SK-N-SH (cell line): Measurements from ENCODE around the gene DNAH11. TPM values are rescaled to one million over a fixed set of nuclear protein-coding genes. Genes with fewer than 3 reads are reported as not detected.

ENCODE experiments used
- CTCF ChIA-PET: fragments of 300-600, 350-600 bp; formaldehyde crosslinking; extraction: SDS; loops from one replicate; lab custom pipeline; 2021; lab: Yijun Ruan, JAX
- POLR2A ChIA-PET: fragments of 350-600 bp; sonication (Branson Sonifier 250); formaldehyde crosslinking; extraction: SDS; loops from one replicate; lab custom pipeline; 2020; ENCODE audit warnings: antibody characterized with exemption, inconsistent platforms; lab: Yijun Ruan, JAX
- DNase-seq: peaks from one replicate; pipeline ENCODE4 v3.0.0; 2012
- H2AFZ ChIP-seq: fragments of 200-600 bp; sonication (generic); 2 replicates; pipeline ENCODE4 v1.8.1; 2016; ENCODE audit warnings: antibody characterized with exemption, mild to moderate bottlenecking, low read depth
- H3F3A ChIP-seq: fragments of 200-600 bp; sonication (generic); replicated peaks from 2 replicates; pipeline ENCODE3; 2016; ENCODE audit warnings: antibody characterized with exemption, mild to moderate bottlenecking; ENCODE audit not compliant: insufficient read depth
- H3K27ac ChIP-seq, 2 experiments: fragments of 200-500 bp in 1 of 2; fragments of 200-600 bp in 1 of 2; sonication (Bioruptor generic) in 1 of 2; sonication (generic), shearing (Covaris generic) in 1 of 2; 2 replicates each; pipeline versions ENCODE4 v1.5.1 to v1.6.1; 2014 to 2016; ENCODE audit warnings: low read depth in 2 of 2, inconsistent platforms in 1 of 2, low read length in 1 of 2, mild to moderate bottlenecking in 1 of 2, mixed read lengths in 1 of 2
- H3K27me3 ChIP-seq: fragments of 200-600 bp; sonication (generic), shearing (Covaris generic); 2 replicates; pipeline ENCODE4 v1.6.1; 2016; ENCODE audit warnings: mixed run types; ENCODE audit not compliant: insufficient read depth
- H3K36me3 ChIP-seq, 2 experiments: fragments of 200-500 bp in 1 of 2; fragments of 200-600 bp in 1 of 2; sonication (Bioruptor generic) in 1 of 2; sonication (generic) in 1 of 2; replicated peaks in 1 of 2; 2 replicates each; pipeline versions ENCODE3 to v1.5.1; 2014 to 2016; ENCODE audit warnings: low read length in 1 of 2, mild to moderate bottlenecking in 1 of 2; ENCODE audit not compliant: insufficient read depth in 2 of 2, control insufficient read depth in 1 of 2
- H3K4me1 ChIP-seq, 2 experiments: fragments of 200-500 bp in 1 of 2; fragments of 200-600 bp in 1 of 2; sonication (Bioruptor generic) in 1 of 2; sonication (generic), shearing (Covaris generic) in 1 of 2; 2 replicates each; pipeline versions ENCODE4 v1.5.1 to v1.6.1; 2014 to 2016; ENCODE audit warnings: low read depth in 1 of 2, low read length in 1 of 2, mixed run types in 1 of 2; ENCODE audit not compliant: insufficient read depth in 2 of 2, control insufficient read depth in 1 of 2
- H3K4me2 ChIP-seq: fragments of 200-600 bp; sonication (generic), shearing (Covaris generic); 2 replicates; pipeline ENCODE4 v1.6.1; 2017; ENCODE audit warnings: mixed run types
- H3K4me3 ChIP-seq, 2 experiments: fragments of 200-500 bp in 1 of 2; fragments of 200-600 bp in 1 of 2; sonication (Bioruptor generic) in 1 of 2; sonication (generic), shearing (Covaris generic) in 1 of 2; 2 replicates each; pipeline versions ENCODE4 v1.5.1 to v1.8.1; 2014 to 2016; ENCODE audit warnings: low read depth in 2 of 2, inconsistent platforms in 1 of 2, low read length in 1 of 2, mild to moderate bottlenecking in 1 of 2, mixed read lengths in 1 of 2, moderate library complexity in 1 of 2
- H3K79me2 ChIP-seq: fragments of 200-600 bp; sonication (generic); 2 replicates; pipeline ENCODE4 v1.8.1; 2017; ENCODE audit warnings: mild to moderate bottlenecking; ENCODE audit not compliant: insufficient read depth
- H3K9ac ChIP-seq: fragments of 200-600 bp; sonication (generic); 2 replicates; pipeline ENCODE4 v1.6.1; 2017; ENCODE audit warnings: mixed run types
- H3K9me2 ChIP-seq: fragments of 200-600 bp; sonication (generic); 2 replicates; pipeline ENCODE4 v1.6.1; 2017; ENCODE audit warnings: mixed run types
- H3K9me3 ChIP-seq: fragments of 200-600 bp; sonication (generic); 2 replicates; pipeline ENCODE4 v1.6.1; 2017; ENCODE audit warnings: mixed run types, mild to moderate bottlenecking, moderate library complexity
- H4K20me1 ChIP-seq: fragments of 200-600 bp; sonication (generic); 2 replicates; pipeline ENCODE4 v1.6.1; 2017; ENCODE audit warnings: mild to moderate bottlenecking, mixed run types; ENCODE audit not compliant: insufficient read depth
- ELF1 ChIP-seq: IDR thresholded peaks from 2 replicates; pipeline ENCODE4 v1.4.0; 2012
- EP300 ChIP-seq, 2 experiments: IDR thresholded peaks; 2 replicates each; pipeline versions ENCODE4 v1.4.0 to v1.6.1; 2012; ENCODE audit warnings: borderline replicate concordance in 1 of 2, low read depth in 1 of 2, low read length in 1 of 2
- EZH2phosphoT487 ChIP-seq: fragments of 200-600 bp; sonication (generic); IDR thresholded peaks from 2 replicates; pipeline ENCODE4 v1.6.1; 2017; ENCODE audit warnings: low read depth, mixed run types, mild to moderate bottlenecking, antibody characterized with exemption, moderate library complexity, borderline replicate concordance
- FOXJ3 ChIP-seq: sonication (generic); formaldehyde crosslinking; IDR thresholded peaks from 2 replicates; pipeline ENCODE4 v1.5.1; 2020; ENCODE audit warnings: mild to moderate bottlenecking, missing genetic modification reagents
- GABPA ChIP-seq: IDR thresholded peaks from 2 replicates; pipeline ENCODE4 v1.4.0; 2012; ENCODE audit warnings: low read depth, mild to moderate bottlenecking
- GATA2 ChIP-seq: sonication (generic); formaldehyde crosslinking; IDR thresholded peaks from 2 replicates; pipeline ENCODE4 v1.5.0; 2020; ENCODE audit warnings: mild to moderate bottlenecking, missing genetic modification reagents
- NRF1 ChIP-seq: IDR thresholded peaks from 2 replicates; pipeline ENCODE4 v1.6.1; 2012; ENCODE audit warnings: low read depth, mild to moderate bottlenecking, low read length
- RAD21 ChIP-seq: IDR thresholded peaks from 2 replicates; pipeline ENCODE4 v1.6.1; 2012; ENCODE audit warnings: mild to moderate bottlenecking, low read length
- RXRA ChIP-seq: IDR thresholded peaks from 2 replicates; pipeline ENCODE4 v1.4.0; 2012; ENCODE audit warnings: low read depth, mild to moderate bottlenecking, borderline replicate concordance
- SIN3A ChIP-seq: IDR thresholded peaks from 2 replicates; pipeline ENCODE4 v1.6.1; 2012; ENCODE audit warnings: low read depth, mild to moderate bottlenecking, low read length, moderate library complexity, borderline replicate concordance
- TEAD4 ChIP-seq: IDR thresholded peaks from 2 replicates; pipeline ENCODE4 v1.4.0; 2012; ENCODE audit warnings: mild to moderate bottlenecking, borderline replicate concordance; ENCODE audit not compliant: insufficient read depth
- WGBS: methylation state at CpG from one replicate; pipeline ENCODE4 v1.1.6; 2017; ENCODE audit warnings: low lambda C conversion rate; 5-methylcytosine and 5-hydroxymethylcytosine counted together
- polyA plus RNA-seq, 3 experiments: library from polyadenylated mRNA; depleted of rRNA; stranded (reverse); fragments of >200 nt; gene quantifications; 2 replicates each; pipeline ENCODE4 v1.2.3, GENCODE V29; 2012
- TF ChIP-seq, protein P1 (sequence below): fragments of 200-600 bp; sonication (generic); IDR thresholded peaks from 2 replicates; pipeline ENCODE4 v1.6.1; 2017; ENCODE audit warnings: antibody characterized with exemption, mild to moderate bottlenecking, moderate library complexity
- TF ChIP-seq, protein P2 (sequence below): fragments of 150-350 bp; IDR thresholded peaks from 2 replicates; pipeline ENCODE4 v1.6.1; 2017; ENCODE audit warnings: antibody characterized with exemption, low read length, low read depth, borderline replicate concordance
- TF ChIP-seq, protein P3 (sequence below): fragments of 150-350 bp; IDR thresholded peaks from 2 replicates; pipeline ENCODE4 v1.6.1; 2016; ENCODE audit warnings: mild to moderate bottlenecking, low read depth, low read length
- TF ChIP-seq, protein P4 (sequence below): IDR thresholded peaks from 2 replicates; pipeline ENCODE4 v1.4.0; 2012; ENCODE audit warnings: low read depth, borderline replicate concordance

DNAH11 gene
- polyA plus RNA-seq, 1 of the 3 experiments (the other 2 are of a cell fraction) = 0.77 TPM

DNA sequence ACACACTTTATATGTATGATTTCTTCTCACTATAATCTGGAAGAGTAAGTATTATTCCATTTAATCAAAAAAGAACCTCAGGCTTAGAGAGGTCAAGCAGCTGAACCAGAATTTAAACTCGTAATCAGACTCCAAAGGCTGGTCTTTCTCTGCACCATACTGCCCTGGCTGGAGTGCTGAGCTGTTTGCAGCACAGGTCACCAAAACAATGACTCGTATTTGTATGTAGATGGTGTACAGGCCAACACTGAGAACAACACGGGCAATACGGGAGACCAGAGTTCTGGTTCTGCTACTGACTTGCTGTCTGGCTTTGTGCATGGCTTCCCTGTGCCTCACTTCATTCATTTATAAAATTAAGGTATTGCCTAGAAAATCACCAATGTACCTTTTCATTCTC, 344.9 kb downstream of the DNAH11 start:
- no peak overlapping the region for H3K4me2 ChIP-seq
- ChIA-PET CTCF (no interaction called here), POLR2A (no interaction called here)
- no peak for DNase-seq
- no peak overlapping the region for H3K4me3 ChIP-seq
- H3K4me1 ChIP-seq = no peaks in the 10 kb centered on the region
- no peaks in the 10 kb centered on the region for H3K79me2 ChIP-seq
- no peak overlapping the region for H2AFZ ChIP-seq
- no peak overlapping the region for H3K9ac ChIP-seq
- 29% methylated on average over 4 of the region's 4 CpGs for WGBS
- no peaks in the 10 kb centered on the region for H3K9me2 ChIP-seq
- TF ChIP-seq SIN3A (no peak), GATA2 (CRISPR knock-in tag) (no peak), RAD21 (no peak), EZH2phosphoT487 (no peak), TEAD4 (no peak), FOXJ3 (CRISPR knock-in tag) (no peak), GABPA (no peak), NRF1 (no peak), EP300 (IDR thresholded peaks at IDR 0.05; ENCODE audit: borderline replicate concordance in 1 of 2, low read depth in 1 of 2, low read length in 1 of 2) (no peak), RXRA (no peak), ELF1 (no peak)
- TF ChIP-seq, protein P1, sequence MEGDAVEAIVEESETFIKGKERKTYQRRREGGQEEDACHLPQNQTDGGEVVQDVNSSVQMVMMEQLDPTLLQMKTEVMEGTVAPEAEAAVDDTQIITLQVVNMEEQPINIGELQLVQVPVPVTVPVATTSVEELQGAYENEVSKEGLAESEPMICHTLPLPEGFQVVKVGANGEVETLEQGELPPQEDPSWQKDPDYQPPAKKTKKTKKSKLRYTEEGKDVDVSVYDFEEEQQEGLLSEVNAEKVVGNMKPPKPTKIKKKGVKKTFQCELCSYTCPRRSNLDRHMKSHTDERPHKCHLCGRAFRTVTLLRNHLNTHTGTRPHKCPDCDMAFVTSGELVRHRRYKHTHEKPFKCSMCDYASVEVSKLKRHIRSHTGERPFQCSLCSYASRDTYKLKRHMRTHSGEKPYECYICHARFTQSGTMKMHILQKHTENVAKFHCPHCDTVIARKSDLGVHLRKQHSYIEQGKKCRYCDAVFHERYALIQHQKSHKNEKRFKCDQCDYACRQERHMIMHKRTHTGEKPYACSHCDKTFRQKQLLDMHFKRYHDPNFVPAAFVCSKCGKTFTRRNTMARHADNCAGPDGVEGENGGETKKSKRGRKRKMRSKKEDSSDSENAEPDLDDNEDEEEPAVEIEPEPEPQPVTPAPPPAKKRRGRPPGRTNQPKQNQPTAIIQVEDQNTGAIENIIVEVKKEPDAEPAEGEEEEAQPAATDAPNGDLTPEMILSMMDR = no peak
- TF ChIP-seq, protein P2, sequence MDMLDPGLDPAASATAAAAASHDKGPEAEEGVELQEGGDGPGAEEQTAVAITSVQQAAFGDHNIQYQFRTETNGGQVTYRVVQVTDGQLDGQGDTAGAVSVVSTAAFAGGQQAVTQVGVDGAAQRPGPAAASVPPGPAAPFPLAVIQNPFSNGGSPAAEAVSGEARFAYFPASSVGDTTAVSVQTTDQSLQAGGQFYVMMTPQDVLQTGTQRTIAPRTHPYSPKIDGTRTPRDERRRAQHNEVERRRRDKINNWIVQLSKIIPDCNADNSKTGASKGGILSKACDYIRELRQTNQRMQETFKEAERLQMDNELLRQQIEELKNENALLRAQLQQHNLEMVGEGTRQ = no peak
- TF ChIP-seq, protein P3, sequence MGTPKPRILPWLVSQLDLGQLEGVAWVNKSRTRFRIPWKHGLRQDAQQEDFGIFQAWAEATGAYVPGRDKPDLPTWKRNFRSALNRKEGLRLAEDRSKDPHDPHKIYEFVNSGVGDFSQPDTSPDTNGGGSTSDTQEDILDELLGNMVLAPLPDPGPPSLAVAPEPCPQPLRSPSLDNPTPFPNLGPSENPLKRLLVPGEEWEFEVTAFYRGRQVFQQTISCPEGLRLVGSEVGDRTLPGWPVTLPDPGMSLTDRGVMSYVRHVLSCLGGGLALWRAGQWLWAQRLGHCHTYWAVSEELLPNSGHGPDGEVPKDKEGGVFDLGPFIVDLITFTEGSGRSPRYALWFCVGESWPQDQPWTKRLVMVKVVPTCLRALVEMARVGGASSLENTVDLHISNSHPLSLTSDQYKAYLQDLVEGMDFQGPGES = no peak
- TF ChIP-seq, protein P4, sequence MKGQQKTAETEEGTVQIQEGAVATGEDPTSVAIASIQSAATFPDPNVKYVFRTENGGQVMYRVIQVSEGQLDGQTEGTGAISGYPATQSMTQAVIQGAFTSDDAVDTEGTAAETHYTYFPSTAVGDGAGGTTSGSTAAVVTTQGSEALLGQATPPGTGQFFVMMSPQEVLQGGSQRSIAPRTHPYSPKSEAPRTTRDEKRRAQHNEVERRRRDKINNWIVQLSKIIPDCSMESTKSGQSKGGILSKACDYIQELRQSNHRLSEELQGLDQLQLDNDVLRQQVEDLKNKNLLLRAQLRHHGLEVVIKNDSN = no peak
- TF ChIP-seq, all 33 proteins: peak for 0
- H3K27ac ChIP-seq = no peak overlapping the region
- H3F3A ChIP-seq = no peaks in the 10 kb centered on the region
- H3K27me3 ChIP-seq = 0 out of 2 replicates have a peak, but pooled peaks cover 6% of the 10 kb centered on the region
- H3K36me3 ChIP-seq = no peaks in the 10 kb centered on the region
- no peaks in the 10 kb centered on the region for H3K9me3 ChIP-seq
- H4K20me1 ChIP-seq = no peaks in the 10 kb centered on the region
